Measurements from ENCODE around the gene OSER1.

The OSER1 gene

DNA sequence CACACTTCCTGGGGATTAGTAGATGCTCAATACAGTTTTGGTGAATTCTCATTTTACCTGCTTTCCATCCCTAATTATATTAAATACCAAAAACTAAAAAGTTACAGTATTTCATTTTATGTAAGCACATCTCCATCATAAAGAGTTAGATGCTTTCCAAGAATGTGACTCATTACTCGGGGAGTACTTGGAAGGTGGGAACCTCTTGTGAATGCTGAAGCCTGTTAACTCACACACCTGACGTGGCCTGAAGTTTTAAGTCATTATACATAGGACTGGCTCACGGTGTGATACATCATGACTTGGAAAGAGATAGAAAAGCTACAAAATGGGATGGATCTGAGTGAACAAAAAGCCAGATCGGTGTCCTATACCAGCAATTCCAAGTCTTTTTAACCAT is 2.2 kb upstream of the OSER1 start:
- no peaks in the 10 kb centered on the region for H3K27me3 ChIP-seq (ENCODE audit: control insufficient read depth in 1 of 2, insufficient read depth in 2 of 2, low read length in 2 of 2)
- H3K9me3 ChIP-seq (ENCODE audit: control insufficient read depth in 2 of 2, low read length in 2 of 2), result no peaks in the 10 kb centered on the region
- H3K9ac ChIP-seq (ENCODE audit: low read length in 2 of 2), result no peak overlapping the region
- H3K4me1 ChIP-seq (ENCODE audit: control insufficient read depth, insufficient read depth, low read length), result peaks cover 30% of the 10 kb centered on the region
- peaks cover 0 to 3% of the 10 kb centered on the region in 2 donors for H3K36me3 ChIP-seq (ENCODE audit: control insufficient read depth in 2 of 2, insufficient read depth in 2 of 2, low read length in 2 of 2)
- H3K4me3 ChIP-seq (ENCODE audit: low read length in 2 of 2), result no peak overlapping the region
- H3K27ac ChIP-seq (ENCODE audit: low read length), result no peak overlapping the region

DNA sequence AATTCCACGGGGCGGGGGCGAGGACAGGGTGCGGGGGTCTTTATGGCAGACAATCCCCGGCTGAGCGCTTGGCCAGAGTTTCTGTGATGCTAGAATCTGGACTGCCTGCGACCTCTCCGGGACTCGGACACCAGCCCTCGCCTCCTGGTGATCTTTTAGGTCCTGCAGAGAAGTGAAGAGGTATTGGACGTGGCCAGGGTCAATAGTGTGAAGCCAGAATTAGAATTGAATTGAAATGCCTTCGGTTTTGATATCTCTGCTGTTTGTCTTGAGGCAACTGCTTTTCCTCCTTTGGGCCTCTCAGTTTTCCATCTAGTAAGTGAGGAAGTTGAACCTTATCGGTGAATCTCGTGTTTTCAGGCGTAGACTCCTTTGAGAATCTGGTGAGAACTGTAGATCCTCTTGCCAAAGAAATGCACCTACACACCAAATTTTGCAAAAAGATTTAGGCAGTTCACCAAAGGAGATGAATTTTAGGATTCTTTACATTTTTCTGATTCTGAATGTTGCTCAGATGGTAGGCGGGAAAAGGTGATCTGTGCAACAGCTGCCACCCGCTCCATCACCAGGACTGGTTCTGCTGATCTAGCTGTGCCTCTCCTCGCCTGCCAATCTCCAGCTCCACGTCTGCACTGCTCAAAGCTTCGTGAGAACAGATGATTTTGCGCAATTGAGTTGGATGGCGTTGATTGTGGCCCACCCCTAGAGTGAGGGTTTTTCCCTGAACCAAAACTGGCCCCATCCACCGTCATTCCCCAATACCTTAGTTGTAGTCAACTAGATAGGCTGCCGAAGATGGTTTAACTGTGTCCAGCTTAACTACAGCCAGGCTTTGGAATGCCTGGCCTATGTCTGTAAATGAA is 837 bp upstream of the OSER1 start:
- H3K4me1 ChIP-seq (ENCODE audit: control insufficient read depth, insufficient read depth, low read length), result peaks cover 29% of the 10 kb centered on the region
- H3K4me3 ChIP-seq (ENCODE audit: low read length in 2 of 2), result peak overlapping the region; percentile 84 to 93
- H3K9ac ChIP-seq (ENCODE audit: low read length in 2 of 2), result peak overlapping the region; percentile 83 to 89
- peak overlapping the region; percentile 96 for H3K27ac ChIP-seq (ENCODE audit: low read length)
- H3K9me3 ChIP-seq (ENCODE audit: control insufficient read depth in 2 of 2, low read length in 2 of 2), result no peaks in the 10 kb centered on the region
- peaks cover 0 to under 1% of the 10 kb centered on the region in 2 donors for H3K36me3 ChIP-seq (ENCODE audit: control insufficient read depth in 2 of 2, insufficient read depth in 2 of 2, low read length in 2 of 2)
- H3K27me3 ChIP-seq (ENCODE audit: control insufficient read depth in 1 of 2, insufficient read depth in 2 of 2, low read length in 2 of 2), result no peaks in the 10 kb centered on the region

DNA sequence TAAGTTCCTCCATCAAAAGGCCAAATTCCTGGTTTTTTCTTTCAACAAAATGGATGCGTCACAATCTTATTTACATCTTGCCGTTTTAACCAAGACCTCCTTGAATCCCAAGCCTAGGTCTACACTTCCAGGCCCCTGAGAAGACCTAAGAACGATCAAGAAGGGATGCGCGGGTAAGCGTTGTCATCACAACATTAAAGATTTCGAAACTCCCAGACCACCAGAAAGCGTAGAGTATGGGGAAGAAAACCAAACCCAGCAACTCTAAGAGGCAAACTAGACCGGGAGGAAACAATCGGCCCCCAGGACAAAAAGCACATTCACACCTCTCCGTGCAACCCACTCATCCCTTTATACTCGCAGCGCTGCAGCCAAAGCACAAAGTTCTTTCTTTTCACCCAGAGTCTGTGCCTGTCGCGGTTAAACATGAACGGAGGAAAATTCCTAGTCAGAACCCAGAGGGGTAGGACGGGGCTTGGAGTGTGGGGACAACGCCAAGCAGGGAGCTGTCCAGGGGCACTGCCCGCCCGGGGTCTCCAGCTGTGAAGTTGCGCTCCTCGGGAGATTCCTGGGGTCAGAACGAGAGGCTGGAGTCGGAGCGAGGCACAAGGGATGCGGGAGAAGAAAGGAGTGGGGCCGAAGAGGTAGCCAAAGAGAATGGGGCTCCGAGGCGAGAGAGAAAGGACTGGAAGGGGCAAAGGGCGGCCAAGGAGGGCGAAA is 725 bp downstream of the OSER1 start:
- Histone ChIP-seq H3K36me3 (ENCODE audit: control insufficient read depth in 2 of 2, insufficient read depth in 2 of 2, low read length in 2 of 2) (peaks cover 2 to 9% of the 10 kb centered on the region in 2 donors), H3K27ac (ENCODE audit: low read length) (peak overlapping the region; percentile 96), H3K9ac (ENCODE audit: low read length in 2 of 2) (peak overlapping the region; percentile 95 to 98), H3K4me1 (ENCODE audit: control insufficient read depth, insufficient read depth, low read length) (peaks cover 27% of the 10 kb centered on the region), H3K4me3 (ENCODE audit: low read length in 2 of 2) (peak overlapping the region; percentile 92 to 93), H3K9me3 (ENCODE audit: control insufficient read depth in 2 of 2, low read length in 2 of 2) (no peaks in the 10 kb centered on the region), H3K27me3 (ENCODE audit: control insufficient read depth in 1 of 2, insufficient read depth in 2 of 2, low read length in 2 of 2) (no peaks in the 10 kb centered on the region)

DNA sequence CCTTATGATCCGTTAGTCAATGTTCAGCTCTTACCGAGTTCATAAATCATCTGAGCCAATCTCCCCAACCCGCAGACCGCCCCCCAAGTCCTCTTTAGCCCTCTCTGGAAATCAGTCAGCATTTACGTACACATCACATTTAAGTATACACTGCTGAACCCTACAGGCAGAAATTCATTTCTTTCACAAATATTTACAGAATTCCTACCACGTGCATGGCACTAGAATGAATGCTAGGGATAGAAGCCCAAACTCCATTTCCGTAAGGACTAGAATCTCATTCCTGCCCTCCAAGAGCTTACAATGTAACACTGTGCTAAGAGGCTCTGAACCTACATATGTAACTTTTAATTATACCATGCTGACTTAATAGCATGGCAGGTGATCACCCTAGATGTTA is 1.8 kb downstream of the OSER1 start:
- Histone ChIP-seq H3K4me1 (ENCODE audit: control insufficient read depth, insufficient read depth, low read length) (peaks cover 33% of the 10 kb centered on the region), H3K4me3 (ENCODE audit: low read length in 2 of 2) (peak overlapping the region; percentile 92 to 93), H3K27me3 (ENCODE audit: control insufficient read depth in 1 of 2, insufficient read depth in 2 of 2, low read length in 2 of 2) (no peaks in the 10 kb centered on the region), H3K27ac (ENCODE audit: low read length) (no peak overlapping the region), H3K36me3 (ENCODE audit: control insufficient read depth in 2 of 2, insufficient read depth in 2 of 2, low read length in 2 of 2) (peaks cover 2 to 9% of the 10 kb centered on the region in 2 donors), H3K9ac (ENCODE audit: low read length in 2 of 2) (peak overlapping the region in 1 of 2 donors; percentile 98), H3K9me3 (ENCODE audit: control insufficient read depth in 2 of 2, low read length in 2 of 2) (no peaks in the 10 kb centered on the region)

GRCh38 chr20:44208165-44208564 is 2.4 kb downstream of the OSER1 start:
- peaks cover 33% of the 10 kb centered on the region for H3K4me1 ChIP-seq (ENCODE audit: control insufficient read depth, insufficient read depth, low read length)
- no peaks in the 10 kb centered on the region for H3K27me3 ChIP-seq (ENCODE audit: control insufficient read depth in 1 of 2, insufficient read depth in 2 of 2, low read length in 2 of 2)
- no peaks in the 10 kb centered on the region for H3K9me3 ChIP-seq (ENCODE audit: control insufficient read depth in 2 of 2, low read length in 2 of 2)
- H3K36me3 ChIP-seq (ENCODE audit: control insufficient read depth in 2 of 2, insufficient read depth in 2 of 2, low read length in 2 of 2), result peaks cover 2 to 9% of the 10 kb centered on the region in 2 donors
- peak overlapping the region in 1 of 2 donors; percentile 98 for H3K9ac ChIP-seq (ENCODE audit: low read length in 2 of 2)
- H3K27ac ChIP-seq (ENCODE audit: low read length), result no peak overlapping the region
- peak overlapping the region in 1 of 2 donors; percentile 92 for H3K4me3 ChIP-seq (ENCODE audit: low read length in 2 of 2)

DNA sequence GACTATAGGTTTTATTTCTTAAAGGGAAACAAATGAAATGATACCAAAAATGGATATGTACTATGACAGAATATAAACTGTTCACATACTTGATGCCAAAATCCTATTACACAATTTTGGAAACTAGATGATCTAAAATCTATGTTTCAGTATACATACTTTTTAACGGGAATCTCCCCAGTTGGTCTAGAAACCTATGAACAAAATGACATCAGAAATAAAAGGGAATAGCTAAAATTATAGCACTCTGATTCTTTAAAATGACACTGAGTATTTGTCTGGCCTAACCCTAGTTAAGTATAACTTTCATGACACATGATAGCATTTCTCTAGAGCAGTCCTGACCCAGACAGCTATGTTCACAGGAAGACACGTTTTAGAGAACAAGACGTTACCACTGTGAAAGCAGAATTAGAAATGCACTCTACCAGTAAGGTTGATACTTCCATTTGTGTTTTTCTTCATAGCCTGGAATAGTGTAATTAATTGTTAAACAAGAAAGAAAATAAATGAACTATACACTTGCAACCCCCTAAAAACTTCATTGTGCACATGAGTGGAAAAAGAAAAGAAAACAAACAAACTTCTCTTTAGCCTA is 3.3 kb downstream of the OSER1 start:
- H3K4me3 ChIP-seq (ENCODE audit: low read length in 2 of 2), result no peak overlapping the region
- peaks cover 31% of the 10 kb centered on the region for H3K4me1 ChIP-seq (ENCODE audit: control insufficient read depth, insufficient read depth, low read length)
- H3K27ac ChIP-seq (ENCODE audit: low read length), result no peak overlapping the region
- no peak overlapping the region for H3K9ac ChIP-seq (ENCODE audit: low read length in 2 of 2)
- no peaks in the 10 kb centered on the region for H3K9me3 ChIP-seq (ENCODE audit: control insufficient read depth in 2 of 2, low read length in 2 of 2)
- no peaks in the 10 kb centered on the region for H3K27me3 ChIP-seq (ENCODE audit: control insufficient read depth in 1 of 2, insufficient read depth in 2 of 2, low read length in 2 of 2)
- H3K36me3 ChIP-seq (ENCODE audit: control insufficient read depth in 2 of 2, insufficient read depth in 2 of 2, low read length in 2 of 2), result peaks cover 2 to 9% of the 10 kb centered on the region in 2 donors

GRCh38 chr20:44206132-44206531 is 4.4 kb downstream of the OSER1 start:
- Histone ChIP-seq H3K9me3 (ENCODE audit: control insufficient read depth in 2 of 2, low read length in 2 of 2) (no peaks in the 10 kb centered on the region), H3K27ac (ENCODE audit: low read length) (no peak overlapping the region), H3K27me3 (ENCODE audit: control insufficient read depth in 1 of 2, insufficient read depth in 2 of 2, low read length in 2 of 2) (no peaks in the 10 kb centered on the region), H3K4me3 (ENCODE audit: low read length in 2 of 2) (no peak overlapping the region), H3K4me1 (ENCODE audit: control insufficient read depth, insufficient read depth, low read length) (peaks cover 23% of the 10 kb centered on the region), H3K9ac (ENCODE audit: low read length in 2 of 2) (no peak overlapping the region), H3K36me3 (ENCODE audit: control insufficient read depth in 2 of 2, insufficient read depth in 2 of 2, low read length in 2 of 2) (peaks cover 9% of the 10 kb centered on the region in 2 donors)

DNA sequence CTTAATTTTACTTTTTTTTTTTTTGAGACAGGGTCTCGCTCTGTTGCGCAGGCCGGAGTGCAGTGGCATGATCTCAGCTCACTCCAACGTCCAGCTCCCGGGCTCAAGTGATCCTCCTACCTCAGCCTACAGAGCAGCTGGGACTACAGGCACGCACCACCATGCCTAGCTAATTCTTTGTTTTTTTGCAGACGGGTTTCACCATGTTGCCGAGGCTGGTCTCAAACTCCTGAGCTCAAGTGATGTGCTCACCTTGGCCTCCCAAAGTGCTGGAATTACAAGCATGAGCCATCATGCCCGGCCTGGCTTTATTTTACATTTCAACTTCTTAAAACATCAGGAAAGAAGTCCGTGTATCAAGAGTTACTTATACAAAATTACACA is 5.7 kb downstream of the OSER1 start:
- no peaks in the 10 kb centered on the region for H3K27me3 ChIP-seq (ENCODE audit: control insufficient read depth in 1 of 2, insufficient read depth in 2 of 2, low read length in 2 of 2)
- H3K4me1 ChIP-seq (ENCODE audit: control insufficient read depth, insufficient read depth, low read length), result peaks cover 25% of the 10 kb centered on the region
- no peak overlapping the region for H3K4me3 ChIP-seq (ENCODE audit: low read length in 2 of 2)
- H3K9ac ChIP-seq (ENCODE audit: low read length in 2 of 2), result no peak overlapping the region
- no peaks in the 10 kb centered on the region for H3K9me3 ChIP-seq (ENCODE audit: control insufficient read depth in 2 of 2, low read length in 2 of 2)
- no peak overlapping the region for H3K27ac ChIP-seq (ENCODE audit: low read length)
- H3K36me3 ChIP-seq (ENCODE audit: control insufficient read depth in 2 of 2, insufficient read depth in 2 of 2, low read length in 2 of 2), result peaks cover 15 to 19% of the 10 kb centered on the region in 2 donors

- Histone ChIP-seq H3K9me3 (ENCODE audit: control insufficient read depth in 2 of 2, low read length in 2 of 2) (no peaks in the 10 kb centered on the region), H3K9ac (ENCODE audit: low read length in 2 of 2) (no peak overlapping the region), H3K4me1 (ENCODE audit: control insufficient read depth, insufficient read depth, low read length) (peaks cover 20% of the 10 kb centered on the region), H3K4me3 (ENCODE audit: low read length in 2 of 2) (no peak overlapping the region), H3K27ac (ENCODE audit: low read length) (peak overlapping the region; percentile 12), H3K27me3 (ENCODE audit: control insufficient read depth in 1 of 2, insufficient read depth in 2 of 2, low read length in 2 of 2) (no peaks in the 10 kb centered on the region), H3K36me3 (ENCODE audit: control insufficient read depth in 2 of 2, insufficient read depth in 2 of 2, low read length in 2 of 2) (peaks cover 21 to 25% of the 10 kb centered on the region in 2 donors)
These were observed 6.3 kb downstream of the OSER1 start for GRCh38 chr20:44204156-44204831.

- Histone ChIP-seq H3K9ac (ENCODE audit: low read length in 2 of 2) (no peak overlapping the region), H3K4me3 (ENCODE audit: low read length in 2 of 2) (no peak overlapping the region), H3K27ac (ENCODE audit: low read length) (peak overlapping the region; percentile 3), H3K27me3 (ENCODE audit: control insufficient read depth in 1 of 2, insufficient read depth in 2 of 2, low read length in 2 of 2) (no peaks in the 10 kb centered on the region), H3K4me1 (ENCODE audit: control insufficient read depth, insufficient read depth, low read length) (peaks cover 13% of the 10 kb centered on the region), H3K36me3 (ENCODE audit: control insufficient read depth in 2 of 2, insufficient read depth in 2 of 2, low read length in 2 of 2) (peaks cover 28 to 30% of the 10 kb centered on the region in 2 donors), H3K9me3 (ENCODE audit: control insufficient read depth in 2 of 2, low read length in 2 of 2) (no peaks in the 10 kb centered on the region)
These were observed 7.4 kb downstream of the OSER1 start for GRCh38 chr20:44203161-44203560.

Measured in stomach smooth muscle (tissue), 2 donors.